NCI-H2196 (cell line): ENCODE results near the gene DYNC2LI1.

Experiments
- DNase-seq: peaks from one replicate; lab custom pipeline; 2025; ENCODE audit not compliant: unreplicated experiment; lab: John Stamatoyannopoulos, UW

Gene DYNC2LI1

DNA sequence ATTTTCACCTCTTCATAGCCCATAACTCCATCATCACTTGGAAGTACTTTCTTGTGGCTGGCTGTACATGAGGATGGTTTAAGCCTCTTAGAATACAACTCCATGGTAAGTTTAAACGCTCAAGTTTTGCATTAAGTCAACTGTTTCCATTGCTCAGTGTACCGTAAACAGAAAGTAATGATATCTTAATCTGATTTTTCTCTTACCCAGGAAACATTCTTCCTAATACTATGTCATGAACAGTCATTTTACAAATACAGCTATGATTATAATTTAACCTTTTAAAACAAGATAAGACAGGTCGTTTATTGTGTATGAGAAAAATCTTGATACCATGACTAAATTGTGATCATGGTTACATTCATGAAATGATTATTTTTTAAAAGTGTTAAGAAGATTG lies 11.6 kb upstream of the DYNC2LI1 start:
- no peak for DNase-seq

GRCh38 chr2:43763091-43763490 lies 10.7 kb upstream of the DYNC2LI1 start:
- DNase-seq = no peak

DNA sequence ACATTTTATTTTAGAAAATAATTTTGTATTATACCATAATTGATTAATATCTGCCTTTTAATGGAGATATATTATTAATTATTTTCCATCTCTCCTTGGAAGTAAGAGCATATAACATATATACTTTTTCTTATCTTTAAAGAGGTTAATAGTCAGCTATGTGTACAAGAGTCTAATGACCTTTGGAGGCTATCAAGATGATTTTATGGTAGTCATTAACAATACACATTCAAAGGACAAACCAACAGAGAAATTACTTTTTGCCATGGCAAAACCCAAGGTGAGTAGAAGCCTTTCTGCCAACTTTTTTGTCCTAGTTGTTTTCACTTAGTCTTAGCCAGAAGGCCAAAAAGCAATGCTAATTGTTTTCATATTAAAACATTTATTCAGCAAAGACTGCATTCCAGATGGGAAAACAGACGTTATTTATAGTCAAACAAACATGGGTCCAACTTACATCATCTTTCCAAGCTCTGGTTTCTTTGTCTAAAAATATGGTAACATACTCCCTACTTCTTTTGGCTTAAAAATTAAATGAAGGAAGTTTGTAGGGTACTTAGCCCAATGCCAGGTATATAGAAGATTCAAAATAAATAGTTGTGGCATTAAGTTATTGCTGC lies 9.6 kb upstream of the DYNC2LI1 start:
- DNase-seq = no peak

DNA sequence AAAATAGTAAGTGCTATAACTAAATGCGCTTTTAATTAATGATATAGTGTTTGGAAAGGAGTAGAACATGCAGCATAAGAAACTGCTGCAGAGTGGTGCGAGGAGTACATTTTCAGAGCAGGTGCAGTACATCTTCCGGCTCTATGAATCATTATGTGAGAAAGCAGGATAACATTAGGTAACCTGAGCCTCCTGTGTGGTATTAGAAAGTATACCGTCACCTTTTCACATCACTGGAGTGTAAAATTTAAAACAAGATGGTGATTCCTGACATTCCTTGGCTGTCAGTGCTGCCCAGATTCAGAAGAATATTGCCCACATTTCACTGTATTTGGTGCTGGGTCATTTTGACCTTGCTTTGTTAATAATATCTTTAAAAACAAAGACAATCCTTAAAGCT lies 7.8 kb upstream of the DYNC2LI1 start:
- DNase-seq = no peak

DNA sequence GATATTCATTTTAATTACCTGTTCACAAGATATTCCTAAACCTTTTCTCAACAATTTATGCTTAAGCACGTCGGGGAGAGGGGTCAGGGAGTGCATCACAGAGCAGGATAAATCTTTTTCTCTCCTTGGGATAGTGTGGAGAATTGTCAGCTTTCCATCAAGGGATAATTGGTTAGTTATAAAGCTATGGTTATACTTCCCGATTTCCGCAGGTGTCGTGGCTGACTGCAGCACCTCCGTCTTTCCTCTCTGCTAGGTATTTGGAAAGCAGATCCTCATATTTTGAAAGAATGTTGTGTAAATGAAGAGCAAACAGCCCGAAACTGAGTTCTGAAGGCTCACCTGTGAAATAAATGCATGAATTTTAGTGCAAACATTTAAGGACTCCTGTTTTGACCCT lies 778 bp downstream of the DYNC2LI1 start:
- no peak for DNase-seq

- DNase-seq = no peak
These were observed 2.5 kb downstream of the DYNC2LI1 start for GRCh38 chr2:43776324-43776723.

GRCh38 chr2:43777306-43777926 lies 3.6 kb downstream of the DYNC2LI1 start:
- no peak for DNase-seq

GRCh38 chr2:43778233-43778632 lies 4.4 kb downstream of the DYNC2LI1 start:
- no peak for DNase-seq

GRCh38 chr2:43787895-43788294 lies 14.1 kb downstream of the DYNC2LI1 start:
- no peak for DNase-seq

DNA sequence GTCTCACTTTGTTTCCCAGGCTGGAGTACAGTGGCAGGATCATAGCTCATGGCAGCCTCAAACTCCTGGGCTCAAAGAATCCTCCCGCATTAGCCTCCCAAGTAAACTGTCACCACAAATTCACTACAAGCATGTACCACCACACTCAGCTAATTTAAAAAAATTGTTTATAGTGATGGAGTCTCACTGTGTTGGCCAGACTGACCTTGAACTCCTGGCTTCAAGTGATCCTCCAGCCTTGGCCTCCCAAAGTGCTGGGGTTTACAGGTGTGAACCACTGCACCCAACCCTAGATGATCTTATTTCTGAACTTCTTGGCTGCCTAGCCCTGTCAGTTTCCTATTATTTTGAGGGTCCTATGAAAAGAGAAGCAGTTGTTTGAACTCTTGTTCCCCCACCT lies 14.8 kb downstream of the DYNC2LI1 start:
- DNase-seq = no peak

GRCh38 chr2:43790147-43790546 lies 16.3 kb downstream of the DYNC2LI1 start:
- DNase-seq = no peak

GRCh38 chr2:43791035-43791765 lies 17.4 kb downstream of the DYNC2LI1 start:
- no peak for DNase-seq

DNA sequence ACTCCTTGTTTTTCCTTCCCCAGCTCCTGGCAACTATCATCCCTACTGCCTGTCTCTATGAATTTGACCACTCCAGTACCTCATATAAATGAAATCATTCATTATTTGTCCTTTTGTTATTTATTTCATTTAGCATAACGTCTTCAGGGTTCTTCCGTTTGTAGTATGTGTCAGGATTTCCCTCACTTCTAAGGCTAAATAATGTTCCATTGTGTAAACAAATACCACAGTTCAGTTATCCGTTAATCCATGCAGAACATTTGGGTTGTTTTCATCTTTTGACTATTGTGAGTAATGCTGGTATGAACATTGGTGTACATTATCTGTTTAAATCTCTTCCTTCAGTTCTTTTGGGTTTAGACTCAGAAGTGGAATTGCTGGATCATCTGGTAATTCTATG lies 18.8 kb downstream of the DYNC2LI1 start:
- DNase-seq = no peak

DNA sequence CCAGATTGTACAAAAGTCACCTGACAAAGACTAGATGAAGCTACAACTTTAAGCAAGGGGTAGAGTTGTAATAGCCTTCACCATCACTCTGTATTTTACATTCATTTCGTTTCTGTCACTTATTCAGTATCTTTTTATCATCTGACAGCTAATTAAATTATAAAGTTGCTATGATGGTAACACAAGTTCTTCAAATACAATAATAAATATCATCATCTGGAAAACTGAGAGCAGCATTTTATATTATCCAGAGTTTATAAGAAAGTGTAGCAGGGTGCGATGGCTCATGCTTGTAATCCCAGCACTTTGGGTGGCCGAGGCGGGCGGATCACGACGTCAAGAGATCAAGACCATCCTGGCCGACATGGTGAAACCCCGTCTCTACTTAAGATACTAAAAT lies 21.1 kb downstream of the DYNC2LI1 start:
- no peak for DNase-seq

GRCh38 chr2:43796206-43796605 lies 22.4 kb downstream of the DYNC2LI1 start:
- no peak for DNase-seq

DNA sequence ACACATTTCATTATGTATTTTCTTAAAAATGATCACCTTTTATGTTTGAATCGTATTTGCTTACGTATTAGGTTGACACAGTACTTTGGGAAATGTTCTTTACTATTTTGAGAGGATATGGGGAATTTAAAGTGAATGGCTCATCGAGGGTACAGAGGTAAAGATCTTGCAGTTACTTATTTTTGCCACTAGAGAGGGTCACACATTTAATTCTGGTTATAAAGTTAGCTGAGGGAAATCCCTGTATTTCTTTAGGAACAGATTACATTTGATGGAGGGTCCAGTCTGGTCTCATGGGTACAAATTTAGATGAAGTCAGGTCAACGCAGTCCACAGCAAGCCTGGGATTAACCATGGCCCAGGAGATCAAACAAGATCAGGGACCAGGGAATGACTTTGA lies 24.5 kb downstream of the DYNC2LI1 start:
- DNase-seq = no peak

DNA sequence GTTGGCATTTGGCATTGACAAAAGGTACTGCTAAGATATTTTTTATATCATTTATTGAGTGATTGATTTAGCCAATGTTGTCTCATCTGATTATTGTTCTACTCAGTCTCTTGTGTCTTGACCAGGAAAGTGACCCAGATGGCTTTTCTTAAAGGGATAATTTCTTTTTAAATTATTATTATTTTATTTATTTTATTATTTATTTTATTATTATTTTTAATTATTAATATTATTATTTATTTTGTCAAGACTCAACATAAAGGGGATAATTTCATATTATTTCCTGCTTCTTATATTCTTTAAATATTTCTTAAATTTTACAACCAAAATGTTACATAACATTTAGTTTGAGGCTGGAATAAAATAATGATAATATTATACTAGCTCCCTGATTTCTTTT lies 27.1 kb downstream of the DYNC2LI1 start:
- DNase-seq = no peak

- no peak for DNase-seq
These were observed 28.3 kb downstream of the DYNC2LI1 start for GRCh38 chr2:43802135-43802534.

DNA sequence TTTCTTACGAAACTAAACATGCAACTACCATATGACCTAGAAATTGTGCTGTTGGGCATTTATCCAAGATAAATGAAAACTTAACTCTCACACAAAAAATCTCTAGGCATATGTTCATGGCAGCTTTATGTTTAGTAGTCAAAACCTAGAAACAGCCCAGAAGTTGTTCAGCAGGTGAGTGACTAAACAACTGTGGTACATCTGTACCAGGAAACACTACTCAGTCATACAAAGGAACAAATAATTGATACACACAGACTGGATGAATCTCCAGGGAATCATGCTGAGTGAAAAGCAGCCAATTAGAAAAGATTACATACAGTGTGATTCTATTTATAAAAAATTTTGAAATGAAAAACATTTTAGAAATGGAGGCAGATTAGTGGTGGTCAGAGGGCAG lies 29.3 kb downstream of the DYNC2LI1 start:
- DNase-seq = no peak

DNA sequence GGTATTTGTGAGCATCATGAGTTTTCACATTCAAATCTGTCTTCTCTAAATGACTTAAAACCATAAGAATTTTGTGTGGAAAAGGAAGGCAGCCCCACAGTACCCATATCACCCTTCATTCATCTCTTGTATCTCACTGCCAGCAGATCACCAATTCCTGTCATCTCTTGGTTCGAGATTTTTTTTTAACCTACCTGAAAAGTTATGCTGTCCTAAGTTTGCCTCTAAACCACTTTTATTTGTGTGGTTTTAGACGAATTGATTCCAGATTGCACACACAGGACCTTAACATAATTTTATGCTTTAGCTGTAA lies 32.8 kb downstream of the DYNC2LI1 start:
- no peak for DNase-seq

DNA sequence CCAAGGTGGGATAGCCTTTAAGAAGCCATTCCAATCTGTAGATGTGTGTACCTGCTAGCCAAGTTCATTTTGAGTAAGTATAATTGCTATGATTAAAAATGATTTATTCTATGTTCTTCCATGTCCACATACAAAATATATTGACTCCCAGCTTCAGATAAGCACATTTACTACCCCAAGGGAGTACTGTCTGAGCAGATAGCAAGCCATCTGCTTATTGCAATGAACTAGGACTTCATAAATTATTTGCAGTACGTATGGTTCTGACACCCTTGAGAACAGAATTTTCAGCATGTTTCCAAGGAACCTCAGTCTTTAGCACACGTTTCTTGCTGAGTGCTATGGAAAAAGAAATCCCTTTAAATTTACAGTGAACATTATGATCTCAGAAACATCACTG lies 36.6 kb downstream of the DYNC2LI1 start:
- DNase-seq = no peak

DNA sequence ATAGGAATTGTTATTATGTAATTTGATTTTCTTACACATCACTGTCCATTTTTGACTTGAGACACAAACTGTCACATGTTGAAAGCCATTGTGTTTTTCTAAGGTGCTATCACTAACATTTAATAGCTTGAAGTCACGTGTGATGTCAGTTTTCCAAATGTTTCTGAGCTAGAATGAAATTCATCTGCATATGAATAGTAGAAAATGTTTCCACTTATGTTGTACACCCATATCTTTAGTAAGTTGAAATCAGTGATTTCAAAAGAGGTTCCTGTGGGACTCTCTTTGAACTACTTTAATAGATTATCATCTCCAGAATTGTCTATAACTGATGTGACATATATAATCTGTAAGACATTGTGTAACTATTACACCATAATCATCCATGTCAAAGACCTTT lies 37.0 kb downstream of the DYNC2LI1 start:
- no peak for DNase-seq

DNA sequence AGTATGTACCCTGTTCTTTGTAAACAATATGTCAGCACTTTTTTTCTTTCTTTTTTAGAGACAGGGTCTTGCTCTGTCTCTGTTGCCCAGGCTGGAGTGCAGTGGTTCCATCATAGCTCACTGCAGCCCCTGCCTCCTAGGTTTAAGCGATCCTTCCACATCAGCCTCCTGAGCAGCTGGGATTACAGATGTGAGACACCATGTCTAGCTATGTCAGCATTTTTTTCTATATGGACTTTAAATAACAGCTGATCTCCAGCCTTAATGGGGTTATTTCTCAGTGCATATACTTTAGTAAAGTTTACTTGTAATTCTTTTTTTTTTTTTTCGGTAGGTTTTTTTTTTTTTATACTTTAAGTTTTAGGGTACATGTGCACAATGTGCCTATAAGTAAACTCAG lies 38.2 kb downstream of the DYNC2LI1 start:
- no peak for DNase-seq
